Body of pancreas (tissue), 4 donors: ENCODE data around the gene CHSY3.

ENCODE experiments used
- CTCF ChIP-seq, 7 experiments: fragments of 450-650 bp in 4 of 7; fragments of 200-600 bp in 3 of 7; sonication (generic) in 3 of 7; IDR thresholded peaks; one replicate each; pipeline ENCODE4 v1.5.1; 2016 to 2019; ENCODE audit warnings: antibody characterized with exemption in 7 of 7
- POLR2A ChIP-seq, 3 donors: fragments of 450-650 bp; IDR thresholded peaks; one replicate each; pipeline ENCODE4 v1.6.1; 2016; ENCODE audit warnings: antibody characterized with exemption in 3 of 3, mild to moderate bottlenecking in 2 of 3

DNA sequence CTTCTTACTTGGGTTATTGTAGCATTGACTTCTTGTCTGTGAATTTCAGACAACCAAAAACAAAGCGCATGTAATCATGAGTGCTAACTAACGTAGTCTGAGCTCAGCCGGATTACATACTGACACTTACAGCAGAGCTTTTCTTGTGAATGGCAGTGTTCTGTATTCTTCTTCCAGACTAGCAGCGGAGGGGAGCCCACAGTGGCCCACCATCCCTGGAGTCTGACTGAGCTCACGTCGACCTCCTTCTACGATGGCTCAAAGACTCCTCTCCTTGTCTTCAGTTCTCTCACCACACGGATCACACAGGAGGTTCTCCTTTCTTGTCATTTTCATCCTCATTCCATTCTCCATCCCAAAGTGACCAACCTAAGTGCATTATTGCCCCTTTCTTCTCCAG is 211.4 kb downstream of the CHSY3 start:
- TF ChIP-seq CTCF (IDR thresholded peaks at IDR 0.05): no peak
- no peak for TF ChIP-seq POLR2A (IDR thresholded peaks at IDR 0.05)
